ENCODE measurements around the gene ULK4.

DNA sequence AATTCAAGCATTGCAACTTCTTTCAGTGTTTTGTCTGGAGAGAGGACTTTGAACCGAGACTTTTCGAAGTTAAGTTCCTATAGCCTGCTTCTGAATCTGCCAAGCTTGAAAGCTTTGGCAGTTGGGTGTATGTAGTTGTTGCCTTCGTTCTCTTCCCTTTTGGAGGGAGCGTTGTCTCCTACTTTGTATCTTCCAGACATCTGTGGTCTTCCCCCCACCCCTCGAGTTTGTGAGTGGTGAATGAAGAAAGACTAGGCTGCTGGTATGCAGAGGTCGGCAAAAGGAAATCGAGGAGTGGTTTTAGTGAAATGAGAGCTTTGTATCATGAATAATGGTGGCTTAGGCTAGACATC lies 761.3 kb downstream of the ULK4 start:
- TF ChIP-seq ETV6 (IDR thresholded peaks at IDR 0.05; ENCODE audit: borderline replicate concordance in 1 of 2, low read depth in 2 of 2, low read length in 1 of 2) (no peak), ETV6 (CRISPR knock-in tag; IDR thresholded peaks at IDR 0.05; ENCODE audit: borderline replicate concordance) (no peak), CTCF (IDR thresholded peaks at IDR 0.05 in 2 of 3, conservative IDR thresholded peaks at IDR 0.05 in 1 of 3; ENCODE audit: insufficient read depth in 2 of 3, low read depth in 1 of 3, low read length in 3 of 3) (no peak), HDGF (IDR thresholded peaks at IDR 0.05) (no peak), ZNF263 (CRISPR knock-in tag; IDR thresholded peaks at IDR 0.05; ENCODE audit: borderline replicate concordance) (no peak), POLR2A (conservative IDR thresholded peaks at IDR 0.05) (no peak), GABPB1 (CRISPR knock-in tag; IDR thresholded peaks at IDR 0.05) (no peak), CHD1 (IDR thresholded peaks at IDR 0.05; ENCODE audit: low read length) (no peak), ZFP1 (CRISPR knock-in tag; IDR thresholded peaks at IDR 0.05) (no peak), NCOA4 (IDR thresholded peaks at IDR 0.05; ENCODE audit: partially characterized antibody) (no peak)

Data from K562 (cell line).